Measurements from ENCODE around the gene OR52W1. TPM values are rescaled to one million over a fixed set of nuclear protein-coding genes. Genes with fewer than 3 reads are reported as not detected.

Gene OR52W1
- total and polyA plus RNA-seq, 10 of the 15 experiments (the other 5 are each of a cell fraction or from before 2014, with no cell fraction given) = not detected

- Histone ChIP-seq H3K4me2 (ENCODE audit: control insufficient read depth, insufficient read depth) (peak overlapping the region; percentile 1; the same call in 1 of the 2 replicates), H3K4me3 (no peak overlapping the region), H3K9me3 (replicated peaks; ENCODE audit: control insufficient read depth, insufficient read depth, low read length) (no peaks in the 10 kb centered on the region; the same call in 2 of the 3 replicates), H2AFZ (ENCODE audit: control insufficient read depth, low read depth, low read length) (no peak overlapping the region), H4K20me1 (ENCODE audit: control insufficient read depth, insufficient read depth) (no peaks in the 10 kb centered on the region), H3K9ac (ENCODE audit: control insufficient read depth, insufficient read depth, low read length) (no peak overlapping the region), H3K79me2 (ENCODE audit: control insufficient read depth, insufficient read depth, low read length) (peaks cover 21% of the 10 kb centered on the region), H3K27ac (ENCODE audit: control insufficient read depth, insufficient read depth) (no peak overlapping the region), H3K36me3 (ENCODE audit: control insufficient read depth in 2 of 2, insufficient read depth in 2 of 2, low read length in 1 of 2) (no peaks in the 10 kb centered on the region), H3K4me1 (ENCODE audit: control insufficient read depth, insufficient read depth, low read length) (peaks cover 3% of the 10 kb centered on the region; the same call in 1 of the 2 replicates), H3K27me3 (replicated peaks in 1 of 2; ENCODE audit: control insufficient read depth in 2 of 2, insufficient read depth in 2 of 2, low read length in 1 of 2) (no peaks in the 10 kb centered on the region)
- peak; percentile 56; the same call in 1 of the 2 replicates for TF ChIP-seq ZNF384 (IDR thresholded peaks at IDR 0.05; ENCODE audit: borderline replicate concordance, low read depth, low read length)
- TF ChIP-seq NBN (IDR thresholded peaks at IDR 0.05) = peak; percentile 38; the same call in 1 of the 2 replicates
- TF ChIP-seq NFIC (IDR thresholded peaks at IDR 0.05; ENCODE audit: low read depth, low read length) = no peak
- TF ChIP-seq NR2F1 (conservative IDR thresholded peaks at IDR 0.05) = 0 out of 2 replicates have a peak, but pooled peaks have one; percentile 40
- TF ChIP-seq SMARCA5 (IDR thresholded peaks at IDR 0.05) = no peak
- TF ChIP-seq HDGF (IDR thresholded peaks at IDR 0.05) = 0 out of 2 replicates have a peak, but pooled peaks have one; percentile 15
- peak; percentile 54; the same call in 1 of the 2 replicates for TF ChIP-seq PKNOX1 (IDR thresholded peaks at IDR 0.05)
- BruUV-seq (replicated peaks) = no TSS peak
- ChIA-PET RAD21 (ENCODE audit: unreplicated experiment) (interaction anchor here (0.8 kb wide), 2 partner anchors 28 to 1266 kb away, joined by 3 read pairs; no protein-coding TSS in a partner anchor), CTCF (interaction anchor here (0.6 to 1.9 kb wide), 8 partner anchors 8 to 527 kb away, joined by 3 to 12 read pairs (median 4); no protein-coding TSS in a partner anchor), POLR2A (interaction anchor here (0.6 to 1.0 kb wide), 3 partner anchors 236 to 1299 kb away, joined by 3 to 4 read pairs (median 3); no protein-coding TSS in a partner anchor), SMC1A (ENCODE audit: uncharacterized antibody, unreplicated experiment) (interaction anchor here (0.6 to 2.7 kb wide), 10 partner anchors 9 to 629 kb away, joined by 3 to 14 read pairs (median 4); partner anchors contain the start of gene CNGA4)
- WGBS (ENCODE audit: insufficient coverage, insufficient replicate concordance, low lambda C conversion rate, missing lambda C conversion rate) = 0% methylated on average over 2 of the region's 2 CpGs
- ATAC-seq = peak; percentile 3; the same call in 2 of the 3 replicates
- intact Hi-C loops (cut with micrococcal nuclease; ENCODE audit: unreplicated experiment) (loop anchor here (10.0 kb wide), 2 partner anchors 255 to 515 kb away; partner anchors contain the start of genes ARFIP2 and TIMM10B), in situ Hi-C loops (cut with MboI) (no loop called here)
- no peak for FAIRE-seq
- DNase-seq (ENCODE audit: low read depth, low spot score) = no peak
Measured at GRCh38 chr11:6229911-6230310, 30.9 kb downstream of the OR52W1 start.

Measured in GM12878 (cell line).